Natural killer cell (primary cell): Measurements from ENCODE around the gene SRGAP3. TPM values are rescaled to one million over a fixed set of nuclear protein-coding genes. Genes with fewer than 3 reads are reported as not detected.

Experiments used
- ATAC-seq, 3 donors: fragments of 150-1000 bp in 2 of 3; fragments of 200-7000 bp in 1 of 3; cut with Tn5 transposase; 1 replicate in 1 of 3; 2 replicates in 2 of 3; pipeline ENCODE4 v1.10.0; 2021; ENCODE audit warnings: mild to moderate bottlenecking in 2 of 3, moderate library complexity in 2 of 3
- DNase-seq, 2 donors: peaks; one replicate each; pipeline versions ENCODE4 v3.0.0 to v3.0.0-alpha.2; 2013 to 2021; ENCODE audit warnings: mixed read lengths in 1 of 2
- H3K27ac ChIP-seq: one replicate; pipeline ENCODE4 v1.5.1; 2013; ENCODE audit warnings: mild to moderate bottlenecking, low read length
- H3K27me3 ChIP-seq: one replicate; pipeline ENCODE4 v1.6.1; 2013; ENCODE audit warnings: low read length; ENCODE audit not compliant: control insufficient read depth, insufficient read depth
- H3K36me3 ChIP-seq: one replicate; pipeline ENCODE4 v1.6.1; 2013; ENCODE audit warnings: low read length; ENCODE audit not compliant: control insufficient read depth, insufficient read depth
- H3K4me1 ChIP-seq: one replicate; pipeline ENCODE4 v1.6.1; 2013; ENCODE audit warnings: low read length; ENCODE audit not compliant: control insufficient read depth, insufficient read depth
- H3K4me3 ChIP-seq: one replicate; pipeline ENCODE4 v1.5.1; 2013; ENCODE audit warnings: low read length
- H3K9me3 ChIP-seq: one replicate; pipeline ENCODE4 v1.6.1; 2013; ENCODE audit warnings: low read length; ENCODE audit not compliant: control insufficient read depth, insufficient read depth
- H3K27ac Mint-ChIP-seq, 2 donors: one replicate each; pipeline ENCODE4 v1.8.0; 2022; ENCODE audit warnings: mild to moderate bottlenecking in 2 of 2, mixed read lengths in 2 of 2, moderate library complexity in 1 of 2
- H3K27me3 Mint-ChIP-seq, 2 donors: one replicate each; pipeline ENCODE4 v1.8.0; 2022; ENCODE audit warnings: low read depth in 2 of 2, mixed read lengths in 2 of 2
- H3K36me3 Mint-ChIP-seq: one replicate; pipeline ENCODE4 v1.8.0; 2022; ENCODE audit warnings: mixed read lengths
- H3K4me1 Mint-ChIP-seq, 2 donors: one replicate each; pipeline ENCODE4 v1.8.0; 2022; ENCODE audit warnings: mixed read lengths in 2 of 2
- H3K4me3 Mint-ChIP-seq: one replicate; pipeline ENCODE4 v1.8.0; 2022; ENCODE audit warnings: mild to moderate bottlenecking, moderate library complexity, mixed read lengths
- H3K9me3 Mint-ChIP-seq, 2 donors: one replicate each; pipeline ENCODE4 v1.8.0; 2022; ENCODE audit warnings: mixed read lengths in 2 of 2
- CTCF ChIP-seq: fragments of 200-600 bp; IDR thresholded peaks from one replicate; pipeline ENCODE4 v1.8.0; 2022; ENCODE audit warnings: antibody characterized with exemption
- WGBS: methylation state at CpG from one replicate; pipeline ENCODE4 v1.1.7; 2013; ENCODE audit warnings: missing lambda C conversion rate; ENCODE audit not compliant: insufficient coverage; 5-methylcytosine and 5-hydroxymethylcytosine counted together
- intact Hi-C: fragments of 100-400 bp; cut with micrococcal nuclease; formaldehyde crosslinking; loops from one replicate; pipeline ENCODE4 v1.14.2; 2022
- total RNA-seq, 4 donors: library from RNA; stranded (reverse); fragments of 120-200 nt in 1 of 4; gene quantifications; one replicate each; pipeline versions ENCODE4 v1.2.3 to v1.2.4, GENCODE V29; 2013 to 2022

The SRGAP3 gene
- total RNA-seq, 3 donors from 2014 or later (not counting 1 experiment from before 2014, with no cell fraction given), result 2.5 to 14.9 (median 3.0) TPM

- no peak overlapping the region for H3K27ac Mint-ChIP-seq
- H3K27me3 ChIP-seq, result no peaks in the 10 kb centered on the region
- DNase-seq (no peak), ATAC-seq (no peak)
- H3K9me3 ChIP-seq, result no peaks in the 10 kb centered on the region
- no peaks in the 10 kb centered on the region for H3K4me1 ChIP-seq
- H3K27ac ChIP-seq, result no peak overlapping the region
- H3K36me3 ChIP-seq, result no peaks in the 10 kb centered on the region
- WGBS, result 45% methylated on average over 4 of the region's 4 CpGs
- H3K4me3 ChIP-seq, result no peak overlapping the region
- no peaks in the 10 kb centered on the region for H3K4me1 Mint-ChIP-seq
- no peak for TF ChIP-seq CTCF
- no peaks in the 10 kb centered on the region for H3K27me3 Mint-ChIP-seq
- intact Hi-C loops, result no loop called here
- H3K4me3 Mint-ChIP-seq, result no peak overlapping the region
- no peaks in the 10 kb centered on the region for H3K36me3 Mint-ChIP-seq
- no peaks in the 10 kb centered on the region for H3K9me3 Mint-ChIP-seq
These were observed 130.1 kb downstream of the SRGAP3 start for GRCh38 chr3:9119331-9119730.

DNA sequence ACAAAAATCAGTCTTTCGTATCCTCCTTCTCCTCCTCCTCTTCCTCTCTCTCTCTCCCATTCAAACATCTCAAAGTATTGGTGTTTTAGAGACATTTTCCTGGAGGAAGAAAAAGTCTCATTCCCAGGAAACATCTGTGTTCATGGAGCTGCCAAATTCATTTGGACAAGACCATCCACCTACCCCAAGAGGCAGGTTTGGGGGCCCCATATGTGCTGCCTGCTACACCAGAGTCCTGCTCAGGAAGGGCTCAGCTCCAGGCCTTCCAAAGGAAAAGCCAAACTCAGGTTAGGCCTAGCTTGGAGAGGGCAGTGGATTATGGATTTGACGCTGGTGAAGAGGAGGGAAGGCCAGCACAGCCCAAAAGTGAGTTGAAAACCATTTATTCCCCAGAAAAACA, 131.2 kb downstream of the SRGAP3 start:
- no peak for DNase-seq
- H3K27me3 ChIP-seq, result no peaks in the 10 kb centered on the region
- intact Hi-C loops, result no loop called here
- no peak overlapping the region for H3K4me3 ChIP-seq
- 100% methylated on average over 1 of the region's 2 CpGs for WGBS
- no peaks in the 10 kb centered on the region for H3K9me3 ChIP-seq
- no peak for TF ChIP-seq CTCF
- Mint-ChIP-seq H3K4me3 (no peak overlapping the region), H3K27ac (no peak overlapping the region), H3K4me1 (no peaks in the 10 kb centered on the region), H3K27me3 (no peaks in the 10 kb centered on the region), H3K9me3 (no peaks in the 10 kb centered on the region), H3K36me3 (no peaks in the 10 kb centered on the region)
- no peak overlapping the region for H3K27ac ChIP-seq
- no peaks in the 10 kb centered on the region for H3K4me1 ChIP-seq
- no peak for ATAC-seq
- no peaks in the 10 kb centered on the region for H3K36me3 ChIP-seq

DNA sequence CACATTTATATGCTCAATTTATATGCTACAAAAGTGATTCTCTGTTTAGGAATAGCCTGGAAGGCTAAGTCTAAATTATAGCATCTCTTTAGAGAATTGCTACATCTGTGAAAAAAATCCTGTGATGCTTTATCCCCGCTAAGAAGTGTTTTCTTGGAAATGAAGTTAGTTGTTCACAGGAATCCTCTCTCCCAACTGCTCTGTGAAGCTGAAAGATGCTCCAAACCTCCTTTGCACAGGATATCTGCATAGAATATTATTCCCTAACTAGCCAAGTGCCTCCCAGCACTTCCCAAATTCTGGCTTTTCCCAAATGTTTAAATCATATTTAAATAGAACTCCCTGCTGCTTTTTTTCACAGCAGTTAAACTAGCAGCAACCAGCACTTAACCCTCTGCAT, 132.2 kb downstream of the SRGAP3 start:
- no peaks in the 10 kb centered on the region for H3K9me3 Mint-ChIP-seq
- no peaks in the 10 kb centered on the region for H3K9me3 ChIP-seq
- no peaks in the 10 kb centered on the region for H3K27me3 Mint-ChIP-seq
- no peak for DNase-seq
- no peak overlapping the region for H3K4me3 Mint-ChIP-seq
- no peaks in the 10 kb centered on the region for H3K36me3 ChIP-seq
- no peak for TF ChIP-seq CTCF
- WGBS, result no CpG with 5 or more reads among the region's 1 CpG
- H3K4me3 ChIP-seq, result no peak overlapping the region
- ATAC-seq, result no peak
- H3K36me3 Mint-ChIP-seq, result no peaks in the 10 kb centered on the region
- H3K27ac Mint-ChIP-seq, result no peak overlapping the region
- no peaks in the 10 kb centered on the region for H3K4me1 ChIP-seq
- no peak overlapping the region for H3K27ac ChIP-seq
- H3K4me1 Mint-ChIP-seq, result no peaks in the 10 kb centered on the region
- intact Hi-C loops, result no loop called here
- H3K27me3 ChIP-seq, result no peaks in the 10 kb centered on the region

GRCh38 chr3:9116336-9116735, 133.1 kb downstream of the SRGAP3 start:
- 86% methylated on average over 3 of the region's 3 CpGs for WGBS
- no peak for TF ChIP-seq CTCF
- no peaks in the 10 kb centered on the region for H3K4me1 Mint-ChIP-seq
- no peak overlapping the region for H3K27ac Mint-ChIP-seq
- no peaks in the 10 kb centered on the region for H3K9me3 Mint-ChIP-seq
- H3K4me3 ChIP-seq, result no peak overlapping the region
- no peak overlapping the region for H3K4me3 Mint-ChIP-seq
- intact Hi-C loops, result no loop called here
- H3K9me3 ChIP-seq, result no peaks in the 10 kb centered on the region
- no peak overlapping the region for H3K27ac ChIP-seq
- DNase-seq, result no peak
- no peaks in the 10 kb centered on the region for H3K27me3 ChIP-seq
- no peak for ATAC-seq
- no peaks in the 10 kb centered on the region for H3K4me1 ChIP-seq
- H3K36me3 Mint-ChIP-seq, result no peaks in the 10 kb centered on the region
- no peaks in the 10 kb centered on the region for H3K27me3 Mint-ChIP-seq
- no peaks in the 10 kb centered on the region for H3K36me3 ChIP-seq
